H9 (cell line): Measurements from ENCODE around the gene TMC6. TPM values are rescaled to one million over a fixed set of nuclear protein-coding genes. Genes with fewer than 3 reads are reported as not detected.

ENCODE experiments used
- DNase-seq: peaks from one replicate; pipeline ENCODE4 v3.0.0-alpha.2; 2017
- H2AFZ ChIP-seq: one replicate; pipeline ENCODE4 v1.6.1; 2013; ENCODE audit warnings: mild to moderate bottlenecking, low read length, control low read depth, moderate library complexity
- H2AK5ac ChIP-seq: 2 replicates; pipeline ENCODE4 v1.6.1; 2013; ENCODE audit warnings: low read length, control low read depth, mixed read lengths; ENCODE audit not compliant: insufficient read length
- H2BK120ac ChIP-seq: one replicate; pipeline ENCODE4 v1.6.1; 2013; ENCODE audit warnings: low read depth, mild to moderate bottlenecking, low read length, control low read depth, inconsistent platforms; ENCODE audit not compliant: poor library complexity, severe bottlenecking
- H2BK12ac ChIP-seq: 2 replicates; pipeline ENCODE4 v1.6.1; 2013; ENCODE audit warnings: low read length, control low read depth, mixed read lengths, low read depth; ENCODE audit not compliant: insufficient read length
- H2BK15ac ChIP-seq: 2 replicates; pipeline ENCODE4 v1.6.1; 2013; ENCODE audit warnings: low read depth, low read length, control low read depth
- H2BK20ac ChIP-seq: one replicate; pipeline ENCODE4 v1.6.1; 2013; ENCODE audit warnings: low read depth, mild to moderate bottlenecking, low read length, control low read depth, inconsistent platforms; ENCODE audit not compliant: poor library complexity, severe bottlenecking
- H2BK5ac ChIP-seq: 2 replicates; pipeline ENCODE4 v1.6.1; 2013; ENCODE audit warnings: low read length, control low read depth, mixed read lengths; ENCODE audit not compliant: insufficient read length
- H3K14ac ChIP-seq: 2 replicates; pipeline ENCODE4 v1.6.1; 2013; ENCODE audit warnings: low read length, control low read depth; ENCODE audit not compliant: insufficient read depth
- H3K18ac ChIP-seq: 2 replicates; pipeline ENCODE4 v1.6.1; 2013; ENCODE audit warnings: low read depth, mild to moderate bottlenecking, mixed read lengths, low read length, control low read depth; ENCODE audit not compliant: insufficient read length
- H3K23ac ChIP-seq: 2 replicates; pipeline ENCODE4 v1.6.1; 2013; ENCODE audit warnings: low read length, control low read depth, mixed read lengths, low read depth; ENCODE audit not compliant: insufficient read length
- H3K23me2 ChIP-seq: 2 replicates; pipeline ENCODE4 v1.6.1; 2013; ENCODE audit warnings: low read depth, mild to moderate bottlenecking, mixed read lengths, low read length, control low read depth; ENCODE audit not compliant: insufficient read length, poor library complexity, severe bottlenecking
- H3K27ac ChIP-seq: 2 replicates; pipeline ENCODE4 v1.5.1; 2013; ENCODE audit warnings: low read length, control low read depth, mixed read lengths, low read depth; ENCODE audit not compliant: insufficient read length
- H3K27me3 ChIP-seq: 2 replicates; pipeline ENCODE4 v1.6.1; 2013; ENCODE audit warnings: low read length, control low read depth, inconsistent platforms; ENCODE audit not compliant: insufficient read depth
- H3K4ac ChIP-seq: 2 replicates; pipeline ENCODE4 v1.6.1; 2013; ENCODE audit warnings: low read depth, mild to moderate bottlenecking, control low read depth, inconsistent platforms, low read length, moderate library complexity
- H3K4me1 ChIP-seq: 2 replicates; pipeline ENCODE4 v1.6.1; 2013; ENCODE audit warnings: low read length, control low read depth, inconsistent platforms; ENCODE audit not compliant: insufficient read depth
- H3K4me2 ChIP-seq: 2 replicates; pipeline ENCODE4 v1.6.1; 2013; ENCODE audit warnings: low read length, control low read depth, mixed read lengths; ENCODE audit not compliant: insufficient read length, insufficient read depth
- H3K56ac ChIP-seq: 2 replicates; pipeline ENCODE4 v1.6.1; 2013; ENCODE audit warnings: low read depth, mild to moderate bottlenecking, mixed read lengths, low read length, control low read depth; ENCODE audit not compliant: insufficient read length
- H3K79me1 ChIP-seq: 2 replicates; pipeline ENCODE4 v1.6.1; 2013; ENCODE audit warnings: low read depth, mild to moderate bottlenecking, moderate library complexity, low read length, control low read depth, inconsistent platforms; ENCODE audit not compliant: insufficient read depth, poor library complexity, severe bottlenecking
- H3K79me2 ChIP-seq: 2 replicates; pipeline ENCODE4 v1.6.1; 2013; ENCODE audit warnings: low read length, control low read depth, inconsistent platforms; ENCODE audit not compliant: insufficient read depth
- H3K9ac ChIP-seq: 2 replicates; pipeline ENCODE4 v1.6.1; 2013; ENCODE audit warnings: low read length, control low read depth, mixed read lengths; ENCODE audit not compliant: insufficient read length; ENCODE audit errors: extremely low read depth
- H3K9me3 ChIP-seq: one replicate; pipeline ENCODE4 v1.6.1; 2013; ENCODE audit warnings: low read depth, low read length, inconsistent platforms; ENCODE audit not compliant: control insufficient read depth
- H3T11ph ChIP-seq: one replicate; pipeline ENCODE4 v1.6.1; 2013; ENCODE audit warnings: mild to moderate bottlenecking, low read length, control low read depth, inconsistent platforms
- H4K20me1 ChIP-seq: one replicate; pipeline ENCODE4 v1.6.1; 2013; ENCODE audit not compliant: control insufficient read depth, insufficient read length, insufficient read depth
- H4K5ac ChIP-seq: 2 replicates; pipeline ENCODE4 v1.6.1; 2013; ENCODE audit warnings: low read depth, mild to moderate bottlenecking, mixed read lengths, low read length, control low read depth; ENCODE audit not compliant: insufficient read length
- H4K8ac ChIP-seq: replicated peaks from 2 replicates; pipeline ENCODE4 v1.6.1; 2013; ENCODE audit warnings: low read length, control low read depth, mixed read lengths, low read depth; ENCODE audit not compliant: insufficient read length
- H4K91ac ChIP-seq: 2 replicates; pipeline ENCODE4 v1.6.1; 2013; ENCODE audit warnings: low read depth, mild to moderate bottlenecking, moderate library complexity, mixed read lengths, low read length, control low read depth; ENCODE audit not compliant: insufficient read length
- H3K27ac Mint-ChIP-seq, 3 experiments: 2 replicates in 2 of 3; 3 replicates in 1 of 3; pipeline ENCODE4 v1.8.0; 2020 to 2021; ENCODE audit warnings: mixed read lengths in 3 of 3, mild to moderate bottlenecking in 1 of 3, moderate library complexity in 1 of 3
- H3K27me3 Mint-ChIP-seq: 2 replicates; pipeline ENCODE4 v1.8.0; 2021; ENCODE audit warnings: low read depth, mild to moderate bottlenecking, moderate library complexity, mixed read lengths
- H3K36me3 Mint-ChIP-seq, 3 experiments: 2 replicates in 2 of 3; 3 replicates in 1 of 3; pipeline ENCODE4 v1.8.0; 2020 to 2021; ENCODE audit warnings: low read depth in 3 of 3, mixed read lengths in 3 of 3; ENCODE audit not compliant: insufficient read depth in 1 of 3
- H3K4me1 Mint-ChIP-seq, 2 experiments: 2 replicates each; pipeline ENCODE4 v1.8.0; 2020; ENCODE audit warnings: mixed read lengths in 2 of 2
- H3K4me3 Mint-ChIP-seq, 2 experiments: 2 replicates in 1 of 2; 3 replicates in 1 of 2; pipeline ENCODE4 v1.8.0; 2020 to 2021; ENCODE audit warnings: mild to moderate bottlenecking in 2 of 2, mixed read lengths in 2 of 2, moderate library complexity in 1 of 2
- H3K9me3 Mint-ChIP-seq, 2 experiments: 2 replicates in 1 of 2; 3 replicates in 1 of 2; pipeline ENCODE4 v1.8.0; 2020; ENCODE audit warnings: mild to moderate bottlenecking in 2 of 2, mixed read lengths in 2 of 2, moderate library complexity in 1 of 2
- CTCF ChIP-seq: fragments of 200-600 bp; sonication (generic); conservative IDR thresholded peaks from 3 replicates; pipeline ENCODE4 v1.8.0; 2021; ENCODE audit warnings: antibody characterized with exemption, mild to moderate bottlenecking
- WGBS: extraction: QIAGEN DNeasy Blood & Tissue Kit; methylation state at CpG from one replicate; pipeline ENCODE4 v1.1.7; 2013; ENCODE audit warnings: missing lambda C conversion rate, low lambda C conversion rate, mixed read lengths; ENCODE audit not compliant: insufficient read length; ENCODE audit errors: extremely low coverage; 5-methylcytosine and 5-hydroxymethylcytosine counted together
- total RNA-seq: library from RNA; stranded (reverse); gene quantifications from 2 replicates; pipeline ENCODE4 v1.2.1, GENCODE V29; 2021

The TMC6 gene
- total RNA-seq, 1 experiment from 2014 or later = 86.8 TPM

GRCh38 chr17:78134899-78135385, 6.4 kb upstream of the TMC6 start:
- H3K4me3 Mint-ChIP-seq = no peak overlapping the region; a peak in 1 of 5 replicates
- no CpG with 5 or more reads among the region's 9 CpGs for WGBS
- H3K79me2 ChIP-seq = no peaks in the 10 kb centered on the region

More at GRCh38 chr17:78134899-78135385, 6.4 kb upstream of the TMC6 start:
- H3K79me1 ChIP-seq = no peaks in the 10 kb centered on the region
- H3K9me3 ChIP-seq = no peaks in the 10 kb centered on the region
- H3K56ac ChIP-seq = no peak overlapping the region
- H3K27me3 Mint-ChIP-seq = peaks cover 23% of the 10 kb centered on the region
- no peak overlapping the region for H3T11ph ChIP-seq
- no peak overlapping the region for H3K27ac ChIP-seq
- no peaks in the 10 kb centered on the region; a peak in 1 of 5 replicates for H3K9me3 Mint-ChIP-seq
- H3K36me3 Mint-ChIP-seq = no peaks in the 10 kb centered on the region
- no peak overlapping the region for H2AFZ ChIP-seq
- H2BK12ac ChIP-seq = no peak overlapping the region
- no peaks in the 10 kb centered on the region; the same call in 1 of the 2 replicates for H3K27me3 ChIP-seq
- no peak overlapping the region for H2BK20ac ChIP-seq
- H2AK5ac ChIP-seq = no peak overlapping the region
- no peaks in the 10 kb centered on the region for H3K23me2 ChIP-seq
- no peak overlapping the region for H3K27ac Mint-ChIP-seq
- H3K9ac ChIP-seq = no peak overlapping the region
- H3K18ac ChIP-seq = no peak overlapping the region
- no peak overlapping the region for H4K8ac ChIP-seq
- no peak overlapping the region for H3K4ac ChIP-seq
- H2BK15ac ChIP-seq = no peak overlapping the region
- no peak overlapping the region for H2BK120ac ChIP-seq
- H3K4me2 ChIP-seq = no peak overlapping the region
- H4K5ac ChIP-seq = no peak overlapping the region
- no peak for TF ChIP-seq CTCF
- H3K23ac ChIP-seq = no peak overlapping the region
- no peak overlapping the region for H4K91ac ChIP-seq
- no peak for DNase-seq
- H3K4me1 Mint-ChIP-seq = peaks cover 17 to 26% of the 10 kb centered on the region in 2 experiments
- no peak overlapping the region for H2BK5ac ChIP-seq
- peaks cover 6% of the 10 kb centered on the region; the same call in 1 of the 2 replicates for H3K4me1 ChIP-seq
- no peak overlapping the region for H3K14ac ChIP-seq
- no peaks in the 10 kb centered on the region for H4K20me1 ChIP-seq
